ENCODE measurements around the gene LRP6.

The LRP6 gene

DNA sequence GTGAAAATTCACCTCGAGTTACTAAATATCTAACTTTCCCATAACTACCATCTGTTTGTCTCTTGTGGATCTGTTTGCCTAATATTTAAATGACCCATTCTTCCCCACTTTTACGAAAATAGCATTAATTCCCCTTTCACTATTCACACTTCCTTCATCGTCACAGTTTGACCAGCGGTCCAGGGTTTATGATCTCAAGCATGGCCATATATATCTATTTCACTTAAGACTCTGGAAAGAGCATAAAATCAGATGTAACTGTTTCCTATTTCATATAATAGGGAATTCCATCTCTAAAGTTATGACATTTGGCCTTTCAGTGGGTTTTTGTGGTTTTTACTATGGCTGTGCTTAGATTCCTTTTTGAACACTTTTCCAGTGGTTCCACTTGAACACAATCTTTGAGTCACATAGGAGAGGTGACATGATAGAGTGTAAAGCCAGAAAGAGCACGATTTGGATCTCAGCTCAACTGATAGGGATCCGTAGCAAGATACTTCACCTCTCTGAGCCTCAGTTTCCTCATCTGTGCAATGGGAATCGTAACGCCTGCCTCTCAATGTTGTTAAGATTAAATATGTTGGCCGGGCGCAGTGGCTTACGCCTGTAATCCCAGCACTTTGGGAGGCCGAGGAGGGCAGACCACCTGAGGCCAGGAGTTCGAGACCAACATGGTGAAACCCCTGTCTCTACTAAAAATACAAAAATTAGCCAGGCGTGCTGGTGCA is 196.9 kb downstream of the LRP6 start:
- no peak for DNase-seq

DNA sequence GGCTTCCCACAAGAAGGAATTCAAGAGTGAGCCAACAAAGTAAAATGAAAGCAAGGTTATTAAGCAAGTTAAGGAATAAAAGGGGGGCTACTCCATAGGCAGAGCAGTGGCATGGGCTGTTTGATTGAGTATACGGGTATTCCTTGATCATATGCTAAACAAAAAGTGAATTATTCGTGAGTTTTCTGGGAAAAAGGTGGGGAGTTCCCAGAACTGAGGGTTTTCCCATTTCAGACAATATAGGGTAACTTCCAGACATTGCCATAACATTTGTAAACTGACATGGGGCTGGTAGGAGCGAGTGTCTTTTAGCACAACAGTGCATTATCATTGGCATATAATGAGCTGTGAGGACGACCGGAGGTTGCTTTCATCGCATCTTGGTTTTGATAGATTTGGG is 198.1 kb downstream of the LRP6 start:
- DNase-seq: no peak

Data from T-helper 1 cell (primary cell).